NT2/D1 (cell line): ENCODE measurements around the gene TSPAN1.

Experiments used
- SUZ12 ChIP-seq: IDR thresholded peaks from 2 replicates; pipeline ENCODE4 v1.6.1; 2011; ENCODE audit not compliant: insufficient read length, insufficient read depth; ENCODE audit errors: extremely low read depth
- YY1 ChIP-seq: IDR thresholded peaks from 2 replicates; pipeline ENCODE4 v1.6.1; 2011; ENCODE audit not compliant: insufficient read length, insufficient read depth

DNA sequence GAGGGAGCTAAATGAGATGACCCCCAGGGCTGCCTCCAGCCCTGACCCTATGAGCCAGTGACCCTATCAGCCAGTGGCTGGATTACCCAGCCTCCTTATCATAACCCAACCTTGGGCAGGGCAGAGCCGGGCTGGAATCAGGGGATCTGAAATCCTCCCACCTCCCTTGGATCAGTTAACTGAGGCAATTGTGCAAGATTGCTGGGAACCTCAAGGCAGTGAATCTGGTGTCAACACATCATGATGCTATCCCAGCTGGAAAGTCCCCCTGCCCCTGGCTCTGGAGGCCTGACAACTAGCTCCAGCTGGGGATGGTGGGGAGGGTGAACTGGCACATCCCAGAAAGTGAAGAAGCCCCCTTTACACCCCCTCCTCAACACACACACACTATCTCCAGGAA, 6.4 kb upstream of the TSPAN1 start:
- no peak for TF ChIP-seq YY1
- TF ChIP-seq SUZ12, result no peak
